Stimulated activated CD4-positive, alpha-beta T cell treated with anti-CD3 and anti-CD28 coated beads, Interleukin-4, amount 100 ng/mL, for 24 hours (primary cell): Measurements from ENCODE around the gene MTUS2.

Source experiments
- DNase-seq: peaks from one replicate; pipeline ENCODE4 v3.0.0-alpha.2; 2020

Gene MTUS2

DNA sequence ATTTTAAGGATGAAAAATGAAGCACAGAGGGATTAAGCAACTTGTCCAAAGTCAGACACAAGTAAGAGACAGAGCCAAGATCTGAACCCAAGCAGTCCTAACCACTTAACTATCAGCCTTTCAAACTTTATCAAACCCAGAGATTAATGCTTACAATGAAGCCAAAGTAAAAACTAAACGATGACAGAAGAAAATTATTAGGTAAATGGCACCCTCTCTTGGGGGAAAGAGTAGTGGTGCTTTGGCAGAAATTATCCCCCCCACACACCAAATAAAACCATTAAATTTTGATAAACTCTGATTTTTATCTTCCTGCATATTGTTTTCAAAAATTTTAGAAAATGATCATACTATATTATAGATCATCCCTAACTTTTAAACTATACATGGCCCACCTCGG is 446.1 kb downstream of the MTUS2 start:
- no peak for DNase-seq

DNA sequence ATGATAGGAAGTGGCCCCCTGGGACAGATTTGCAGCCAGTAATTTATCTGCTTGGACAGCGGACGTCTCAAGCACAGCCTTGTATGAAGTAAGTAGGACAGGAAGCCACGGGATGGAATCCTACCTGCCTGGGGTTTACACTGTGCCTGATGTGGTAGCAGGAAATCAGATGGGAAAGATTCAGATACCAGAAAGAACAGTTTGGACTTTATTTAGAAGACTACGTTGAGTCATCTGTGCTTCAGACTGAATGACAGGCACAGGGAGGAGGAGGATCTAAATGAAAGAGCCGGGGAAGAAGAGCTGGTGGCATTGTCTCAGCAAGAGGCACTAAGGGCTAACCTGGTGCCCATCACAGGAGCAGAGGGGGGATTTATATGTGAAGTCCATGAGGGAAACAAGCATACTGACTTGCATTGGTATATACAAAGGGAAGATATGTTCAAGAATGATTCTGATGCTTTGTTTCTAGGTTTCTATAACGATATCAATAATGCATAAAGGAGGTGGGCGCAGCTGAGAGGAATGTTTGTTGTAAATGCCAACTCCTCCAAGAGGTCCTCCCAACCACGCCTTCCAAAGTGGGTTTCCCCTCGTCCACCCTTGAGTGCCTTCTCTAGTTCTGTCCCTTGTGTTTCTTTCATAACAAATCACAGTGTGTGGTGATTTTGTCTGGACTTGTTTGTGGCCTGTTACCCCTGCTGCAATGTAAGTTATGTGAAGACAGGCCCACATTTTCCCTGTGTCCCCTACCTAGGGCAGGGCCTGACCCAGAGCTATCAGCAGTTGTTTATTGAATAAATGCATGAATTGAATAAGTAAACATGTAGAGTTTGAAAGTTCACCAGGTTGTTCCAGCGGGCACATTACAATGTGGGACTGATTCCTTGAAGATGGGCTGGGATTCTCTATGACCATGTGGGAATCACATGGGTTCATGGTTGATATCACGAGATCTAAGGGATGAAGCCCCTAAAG is 446.9 kb downstream of the MTUS2 start:
- DNase-seq = no peak

DNA sequence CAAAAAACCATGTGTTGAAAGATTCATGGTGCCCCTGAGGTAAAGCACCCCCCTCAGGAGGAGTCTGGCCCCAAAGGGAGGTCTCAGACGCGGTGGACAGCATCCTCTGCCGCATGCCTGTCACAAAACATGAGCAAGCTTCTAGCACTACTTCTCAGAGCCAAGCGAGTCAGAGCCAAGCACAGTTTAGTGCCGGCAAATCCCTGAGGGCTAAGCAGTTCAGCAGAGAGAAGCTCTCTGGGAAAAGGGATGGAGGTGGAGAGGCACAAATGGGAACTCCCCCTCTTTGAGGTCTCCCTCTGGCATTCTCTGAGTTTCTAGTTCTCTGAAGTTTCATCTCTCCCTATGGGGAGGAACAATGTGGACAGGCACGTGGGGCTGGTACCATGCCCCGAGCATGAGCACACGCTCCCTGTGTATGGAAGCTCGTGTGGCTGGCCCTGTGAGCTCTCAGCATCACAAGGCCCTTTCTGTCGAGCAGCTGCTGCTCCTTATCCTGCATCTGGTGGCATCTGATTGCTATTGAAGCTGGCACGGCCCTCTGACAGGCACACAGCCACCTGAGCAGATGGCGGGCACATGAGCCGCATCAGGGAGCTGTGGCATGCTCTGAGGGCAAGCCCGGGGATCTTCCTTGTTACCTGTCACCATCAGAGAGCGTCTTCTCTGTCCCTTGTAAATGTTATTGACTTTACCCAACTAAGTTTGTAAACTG is 450.3 kb downstream of the MTUS2 start:
- DNase-seq = no peak

DNA sequence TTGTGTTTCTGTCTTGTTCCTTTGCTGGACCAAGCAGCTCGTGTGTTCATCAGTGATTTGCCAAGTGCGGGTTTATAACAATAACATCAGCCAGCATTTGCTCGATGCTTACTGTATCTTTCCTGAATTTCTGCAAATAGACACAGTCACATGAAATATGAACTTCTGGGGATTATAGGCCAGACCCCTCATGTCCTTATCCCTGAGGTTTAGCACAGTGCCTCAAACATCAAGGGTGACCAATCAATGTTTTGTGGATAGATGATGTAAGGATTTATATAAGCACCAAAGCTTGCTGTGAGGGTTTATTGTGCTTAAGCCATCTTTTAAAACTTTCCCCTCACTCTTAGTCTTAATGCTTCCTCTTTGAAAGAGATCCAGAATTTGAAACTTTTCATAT is 451.5 kb downstream of the MTUS2 start:
- DNase-seq = no peak

DNA sequence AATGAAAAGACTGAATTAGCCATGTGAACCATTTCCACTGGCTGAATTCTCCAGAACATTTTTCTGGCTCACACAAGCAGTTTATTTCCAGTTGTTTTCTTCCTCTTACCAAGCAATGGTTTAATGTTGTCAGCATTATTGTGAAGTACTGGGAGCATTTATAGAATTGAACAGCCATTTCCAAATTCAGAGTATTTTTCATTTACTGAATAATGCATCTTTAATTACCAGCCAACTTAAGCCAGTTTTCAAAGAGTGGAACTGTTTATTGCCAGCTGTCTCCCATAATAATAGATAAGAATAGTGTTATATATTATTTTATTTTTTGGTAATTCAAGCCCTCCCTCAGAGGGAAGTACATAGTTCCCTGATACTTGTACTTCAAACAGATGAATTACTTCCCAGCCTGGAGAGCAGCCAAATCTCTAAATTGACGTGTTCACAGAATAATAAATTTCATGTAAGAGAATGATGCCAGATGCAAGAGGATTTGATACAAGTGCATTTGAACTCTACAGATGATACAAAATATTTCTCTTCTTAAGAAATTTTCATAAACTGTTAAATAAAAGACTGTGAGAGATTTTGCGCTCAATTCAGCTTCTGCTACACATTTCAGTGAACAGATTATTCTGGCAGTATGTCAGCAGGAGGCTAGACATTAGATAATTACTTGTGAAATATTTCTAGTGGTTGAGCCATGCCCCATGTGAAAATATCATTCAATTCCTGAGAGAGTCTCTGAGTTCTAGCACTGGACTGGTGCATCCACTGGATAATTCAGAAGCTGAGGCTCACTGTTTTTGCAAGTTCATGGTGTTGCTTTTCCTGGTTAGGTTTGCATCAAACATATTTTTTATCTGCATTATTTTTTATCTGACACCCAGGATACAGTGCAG is 459.5 kb downstream of the MTUS2 start:
- DNase-seq = no peak

DNA sequence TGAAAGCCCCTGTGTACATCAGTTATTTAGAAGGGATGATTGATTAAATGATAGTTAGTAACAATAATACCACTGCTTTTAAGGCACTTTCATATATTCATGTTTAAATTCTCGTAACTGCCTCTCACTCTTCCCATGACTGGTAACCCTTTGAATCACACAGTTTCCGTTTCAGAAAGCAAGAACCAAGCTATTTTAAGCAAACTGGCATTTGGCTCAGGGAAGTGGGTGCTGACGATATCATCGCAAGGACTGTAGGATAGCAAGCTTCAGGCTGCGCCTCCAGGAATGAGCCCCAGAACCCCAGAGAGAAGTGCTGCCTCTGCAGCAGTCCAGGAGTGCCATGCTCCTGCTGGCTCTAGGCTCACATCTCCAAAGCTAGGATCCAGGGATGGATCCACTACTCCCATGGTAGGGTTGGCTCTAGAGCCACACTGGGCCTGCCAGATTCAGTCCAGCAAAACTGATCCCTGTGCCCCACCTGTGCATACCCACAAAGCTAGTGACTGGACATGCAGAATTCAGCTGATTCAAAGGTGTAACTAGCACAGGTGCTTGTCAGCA is 461.9 kb downstream of the MTUS2 start:
- no peak for DNase-seq

DNA sequence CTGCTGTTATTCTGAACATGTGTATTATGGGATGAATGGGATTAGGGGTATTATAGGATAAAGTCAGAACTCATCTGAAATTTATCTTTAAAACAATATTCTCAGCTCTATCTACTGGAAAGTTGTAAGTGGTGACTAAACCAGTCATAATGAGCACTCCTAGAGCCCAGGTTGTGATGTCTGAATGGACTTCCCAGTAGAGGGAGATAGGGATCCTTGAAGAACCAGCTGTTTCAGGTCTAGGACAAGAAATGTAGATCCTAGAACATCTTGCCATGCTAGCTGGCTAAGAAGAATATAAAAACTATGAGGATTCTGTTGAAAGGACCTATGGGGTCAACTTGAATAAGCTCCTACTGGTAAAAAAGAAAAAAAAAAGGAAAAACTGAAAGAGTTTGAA is 464.6 kb downstream of the MTUS2 start:
- DNase-seq = no peak

DNA sequence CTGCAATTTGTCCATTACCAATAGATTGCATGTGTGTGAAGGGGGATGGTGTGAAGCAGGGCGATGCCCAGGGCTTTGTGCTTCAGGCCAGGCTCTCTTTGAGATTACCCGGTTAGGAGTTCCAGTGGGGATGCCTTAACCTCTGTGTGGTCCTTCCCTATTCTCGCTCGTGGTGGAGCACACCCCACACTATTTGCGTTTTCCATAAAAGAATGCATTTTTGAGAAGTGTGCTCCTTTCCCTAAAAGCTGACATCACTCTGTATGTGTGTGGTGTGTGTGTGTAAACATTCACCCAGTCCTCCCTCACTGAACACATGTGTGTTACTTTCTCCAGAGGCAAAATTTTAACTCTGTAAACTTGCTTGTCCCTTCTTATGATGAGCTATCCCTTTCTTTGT is 467.1 kb downstream of the MTUS2 start:
- no peak for DNase-seq

DNA sequence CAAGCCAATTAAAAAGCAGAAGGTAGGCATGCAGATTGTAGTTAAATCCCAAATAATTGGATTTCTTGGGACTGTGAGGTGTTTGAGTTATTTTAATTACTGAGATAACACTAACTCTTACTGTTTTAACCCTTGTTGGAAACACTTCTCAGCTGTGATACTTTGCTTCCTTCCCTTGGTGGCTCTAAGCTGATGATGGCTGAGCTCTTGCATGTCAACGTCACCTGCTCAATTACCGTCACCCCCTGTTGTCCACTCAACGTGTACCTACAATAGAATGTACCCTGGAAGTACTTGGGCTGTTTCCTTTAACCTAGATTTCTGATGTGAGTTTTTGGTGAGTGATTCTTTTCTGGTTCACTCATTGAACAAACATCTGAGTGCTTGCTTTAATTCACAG is 471.9 kb downstream of the MTUS2 start:
- no peak for DNase-seq

DNA sequence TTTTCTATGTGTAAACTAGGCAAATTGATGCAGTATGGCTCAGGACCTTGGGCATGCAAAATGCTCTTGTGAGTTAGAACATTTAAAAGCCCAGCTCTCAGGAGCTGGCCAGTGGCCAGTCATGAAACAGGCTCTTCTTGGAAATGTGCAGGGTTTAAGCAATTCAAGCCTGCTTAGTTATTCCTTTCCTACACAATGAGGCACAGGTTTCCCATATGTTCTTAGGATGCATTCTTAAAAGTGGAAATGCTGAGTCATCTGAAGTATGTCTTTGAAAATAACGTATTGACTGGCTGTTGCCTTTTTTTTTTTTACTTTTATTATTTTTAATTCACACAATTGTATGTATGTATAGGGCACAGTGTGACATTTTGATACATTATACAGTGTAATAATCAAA is 474.7 kb downstream of the MTUS2 start:
- no peak for DNase-seq

DNA sequence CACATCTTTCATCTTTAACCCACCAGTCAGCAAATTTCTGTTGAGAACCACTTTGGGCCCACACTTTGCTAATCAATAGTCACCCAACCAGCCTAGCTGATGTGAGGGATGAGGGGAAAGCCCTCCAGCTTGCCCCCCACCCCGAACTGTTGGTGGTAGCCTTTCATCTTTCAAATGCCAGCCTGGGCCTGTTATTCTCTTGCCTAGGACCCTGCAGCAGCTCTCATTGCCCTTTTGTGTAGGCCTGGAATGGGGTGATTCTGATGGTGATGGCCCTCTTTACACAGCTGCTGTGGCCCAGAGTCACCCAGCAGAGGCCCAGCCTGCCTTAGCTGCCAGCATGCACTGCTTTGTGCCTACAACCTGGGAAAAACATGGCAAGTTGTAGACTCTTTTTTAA is 480.9 kb downstream of the MTUS2 start:
- no peak for DNase-seq

DNA sequence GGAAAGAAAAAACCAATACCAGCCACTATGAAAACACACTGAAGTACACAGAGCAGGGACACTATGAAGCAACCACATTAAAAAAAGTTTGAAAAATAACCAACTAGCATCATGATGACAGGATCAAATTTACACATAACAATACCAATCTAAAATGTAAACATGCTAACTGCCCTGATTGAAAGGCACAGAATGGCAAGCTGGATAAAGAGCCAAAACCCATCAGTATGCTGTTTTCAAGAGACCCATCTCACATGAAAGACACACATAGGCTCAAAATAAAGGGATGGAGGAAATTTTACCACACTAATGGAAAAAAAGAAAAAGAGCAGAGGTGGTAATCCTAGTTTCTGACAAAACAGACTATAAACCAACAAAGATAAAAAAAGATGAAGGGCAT is 484.0 kb downstream of the MTUS2 start:
- no peak for DNase-seq

DNA sequence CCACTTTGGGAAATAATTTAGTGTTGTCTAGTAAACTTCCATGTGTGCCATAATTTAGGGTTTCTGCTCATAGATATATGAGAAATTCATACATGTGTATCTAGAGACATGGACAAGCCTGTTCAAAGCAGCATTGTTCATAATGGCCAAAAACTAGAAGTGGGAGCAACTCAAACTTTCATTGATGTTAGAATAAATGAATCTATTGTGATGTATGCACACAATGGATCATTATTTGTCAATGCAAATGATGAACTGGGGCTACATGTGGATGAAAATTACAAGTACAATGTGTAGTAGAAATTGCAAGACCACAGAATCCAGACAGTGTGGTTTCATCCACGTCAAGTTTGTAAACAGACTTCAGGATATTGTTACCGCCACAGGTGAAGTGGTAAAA is 490.7 kb downstream of the MTUS2 start:
- DNase-seq = no peak

DNA sequence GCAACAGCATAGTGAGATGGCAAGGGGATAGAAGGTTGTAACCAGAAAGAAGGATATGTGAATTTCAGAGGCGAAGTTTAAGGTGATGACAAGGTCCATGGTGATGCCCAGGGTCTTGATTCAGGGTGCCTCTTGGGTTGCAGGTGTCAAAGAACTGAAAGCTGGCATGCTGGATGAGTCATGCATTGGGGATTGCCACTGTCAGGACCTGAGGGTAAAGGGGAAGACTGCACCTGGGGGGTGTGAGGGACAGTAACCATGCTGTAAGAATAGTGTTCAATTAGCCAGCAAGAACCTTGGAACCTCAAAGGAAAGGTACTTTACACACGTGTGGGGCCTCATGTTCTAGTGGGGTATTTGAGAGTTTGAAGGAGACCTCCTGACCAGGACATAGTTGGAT is 495.7 kb downstream of the MTUS2 start:
- DNase-seq = no peak

DNA sequence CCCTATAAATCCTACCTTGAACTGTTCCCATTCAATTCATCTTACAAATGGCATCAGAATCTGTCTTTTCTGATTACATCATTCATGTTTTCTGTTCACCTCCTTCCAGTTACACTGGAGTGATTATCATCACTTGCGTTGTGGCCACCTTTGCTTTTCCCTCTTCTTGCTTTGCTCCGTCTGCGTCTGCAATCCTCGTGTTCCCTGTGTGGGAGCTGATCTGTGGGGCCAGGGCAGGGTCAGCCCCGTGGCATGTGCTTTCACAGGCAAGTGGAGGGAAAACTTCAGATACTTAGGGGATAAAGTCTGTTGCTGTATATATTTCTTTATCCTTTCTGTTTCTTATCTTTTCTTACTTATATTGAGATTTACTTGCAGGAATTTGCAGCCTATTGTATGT is 497.7 kb downstream of the MTUS2 start:
- DNase-seq = no peak

DNA sequence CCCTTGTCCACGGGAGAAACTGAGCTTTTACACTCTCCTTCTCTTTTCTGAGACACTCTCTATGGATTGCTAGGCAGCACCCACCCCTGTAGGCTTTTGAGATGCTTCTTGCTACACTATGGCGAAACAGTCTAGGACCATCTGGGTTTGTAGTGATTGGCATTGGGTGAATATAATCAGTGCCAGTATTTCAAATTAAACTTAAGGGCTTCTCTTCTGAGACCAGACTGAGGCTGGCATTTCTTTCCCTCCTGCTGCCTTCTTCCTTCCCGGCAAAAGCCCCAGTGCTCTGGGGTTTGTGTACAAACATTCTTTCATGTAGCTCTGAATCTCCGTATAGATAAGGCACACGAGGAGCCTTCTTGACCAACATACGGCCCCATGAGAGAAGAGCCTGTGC is 498.6 kb downstream of the MTUS2 start:
- no peak for DNase-seq

DNA sequence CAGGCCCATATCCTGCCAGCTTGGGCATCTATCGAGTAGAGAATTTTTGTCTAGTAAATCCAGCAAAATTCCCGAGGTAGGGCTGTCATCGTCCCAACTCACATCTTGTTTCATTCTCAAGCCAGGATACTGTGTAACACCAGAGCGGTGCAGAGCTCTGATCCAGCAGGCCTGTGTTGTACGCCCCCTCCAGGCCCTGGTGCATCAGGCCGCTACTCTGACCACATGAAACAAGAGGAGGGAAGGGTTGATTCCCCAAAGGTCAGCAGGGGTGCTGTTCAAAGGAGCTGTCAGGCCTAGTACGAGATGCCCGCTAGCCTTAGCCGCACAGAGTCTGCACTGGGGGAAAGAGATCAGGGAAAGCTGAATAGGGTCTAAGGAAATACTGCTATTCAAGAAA is 499.3 kb downstream of the MTUS2 start:
- DNase-seq = no peak

DNA sequence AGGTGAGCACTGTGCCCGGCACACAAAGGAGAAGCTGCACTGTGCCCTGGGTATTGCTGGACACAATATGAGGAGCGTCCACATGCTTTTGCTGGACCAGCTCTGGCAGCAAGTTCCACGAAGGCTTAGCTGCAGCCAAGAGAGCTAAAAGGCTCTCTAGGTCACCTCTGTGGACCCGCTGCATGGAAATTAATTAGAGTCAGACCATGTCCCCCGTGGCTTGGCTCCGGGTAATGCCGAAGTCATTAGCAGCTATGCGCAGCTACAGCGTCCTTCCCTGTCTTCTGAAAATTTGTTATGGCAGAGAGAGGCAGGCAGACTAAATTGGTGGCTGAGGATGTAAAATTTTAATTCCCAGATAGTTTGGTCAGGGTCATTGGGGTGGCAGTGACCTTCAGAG is 503.8 kb downstream of the MTUS2 start:
- no peak for DNase-seq

DNA sequence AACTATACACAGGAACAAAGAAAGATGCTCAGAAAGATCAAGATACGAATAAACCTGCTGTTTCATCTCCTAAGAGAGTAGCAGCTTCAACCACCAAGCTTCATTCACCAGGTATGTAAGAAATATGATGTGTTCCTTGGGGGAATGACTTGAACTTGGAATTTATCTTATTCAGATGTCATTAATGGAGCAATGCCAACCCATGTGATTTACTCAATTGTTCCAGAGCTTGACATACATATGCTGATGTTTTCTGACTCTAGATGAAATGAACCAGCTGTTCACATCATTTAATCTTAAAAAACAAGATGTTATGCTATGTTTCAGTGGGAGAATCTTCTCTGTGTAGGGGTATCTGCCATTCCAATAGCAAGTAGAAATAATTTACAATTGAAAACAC is 504.5 kb downstream of the MTUS2 start:
- no peak for DNase-seq

DNA sequence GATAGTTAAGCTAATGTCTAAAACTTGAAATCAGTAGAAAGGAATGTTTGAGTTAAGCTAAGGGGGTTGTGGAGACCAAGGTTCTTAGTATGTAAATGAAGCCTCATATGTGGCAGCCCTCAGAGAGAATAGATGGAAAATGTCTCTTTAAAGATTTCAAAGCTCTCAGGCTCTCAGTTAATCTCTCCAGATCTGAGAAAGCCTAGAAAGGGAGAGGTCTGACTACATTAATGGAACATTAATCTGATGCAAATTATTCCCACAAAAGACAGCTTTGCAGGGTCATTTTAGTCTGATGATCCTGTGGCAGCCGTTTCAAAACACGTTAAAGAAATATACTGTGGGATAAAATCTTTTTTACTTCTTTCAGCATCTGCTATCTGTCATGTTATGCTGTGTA is 508.4 kb downstream of the MTUS2 start:
- DNase-seq = no peak

DNA sequence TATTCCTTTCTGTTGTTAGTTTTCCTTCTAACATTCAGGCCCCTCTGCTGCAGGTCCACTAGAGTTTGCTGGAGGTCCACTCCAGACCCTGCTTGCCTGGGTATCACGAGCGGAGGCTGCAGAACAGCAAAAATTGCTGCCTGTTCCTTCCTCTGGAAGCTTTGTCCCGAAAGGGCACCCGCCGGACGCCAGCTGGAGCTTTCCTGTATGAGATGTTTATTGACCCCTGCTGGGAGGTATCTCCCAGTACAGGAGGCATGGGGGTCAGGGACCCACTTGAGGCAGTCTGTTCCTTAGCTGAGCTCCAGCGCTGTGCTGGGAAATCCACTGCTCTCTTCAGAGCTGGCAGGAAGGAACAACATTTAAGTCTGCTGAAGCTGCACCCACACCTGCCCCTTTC is 516.2 kb downstream of the MTUS2 start:
- DNase-seq = no peak

DNA sequence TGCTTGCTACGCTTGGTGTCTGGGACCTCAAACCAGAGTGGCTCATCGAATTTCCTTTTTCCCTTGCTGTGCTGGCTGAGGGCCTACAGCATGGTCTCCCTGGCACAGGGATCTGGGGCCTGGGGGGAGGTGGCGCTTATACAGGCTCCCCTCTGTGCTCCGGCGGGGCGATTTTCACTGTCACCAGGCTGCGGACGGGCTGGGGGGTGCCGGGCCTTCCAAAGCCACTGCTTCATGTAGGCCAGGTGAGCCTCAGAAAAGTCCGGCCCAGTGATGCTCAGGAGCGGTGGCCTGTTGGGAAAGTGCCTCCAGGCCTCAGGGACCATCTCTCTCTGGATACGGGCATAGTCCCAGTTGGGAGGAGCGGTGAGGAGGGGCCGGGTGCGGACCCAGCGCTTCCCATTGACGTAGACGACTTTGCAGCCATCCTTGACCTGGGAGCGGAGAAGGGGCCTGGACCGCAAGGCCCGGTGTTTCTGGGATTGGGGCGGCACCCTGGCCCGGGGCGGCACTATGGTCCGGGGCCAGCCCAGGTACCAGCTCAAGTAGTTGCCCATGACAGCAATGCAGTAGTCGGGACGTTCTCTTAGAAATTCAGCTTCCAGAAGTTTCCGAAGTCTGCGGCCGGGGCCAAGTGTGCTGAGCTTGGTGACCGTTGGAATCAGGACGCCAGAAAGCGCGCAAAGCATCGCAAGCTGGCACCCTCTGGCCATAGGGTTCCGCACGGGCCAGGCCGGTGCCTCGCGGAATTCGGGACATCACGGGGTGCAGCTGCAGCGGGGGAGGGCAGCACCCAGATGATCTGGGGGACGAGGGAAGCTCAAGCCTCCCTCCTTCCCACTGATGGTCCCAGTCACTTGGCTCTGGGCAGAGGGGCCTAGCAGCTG is 519.5 kb downstream of the MTUS2 start:
- DNase-seq = no peak
